Nephron (organoid): Measurements from ENCODE around the gene IRAG1.
A peak's percentile ranks its signal among the peaks of the same experiment; 100 is the strongest.

Experiments used
- H3K27ac Mint-ChIP-seq, 3 experiments: 2 replicates each; pipeline ENCODE4 v1.8.0; 2020; ENCODE audit warnings: mixed read lengths in 3 of 3, mild to moderate bottlenecking in 2 of 3, moderate library complexity in 1 of 3
- H3K27me3 Mint-ChIP-seq: 2 replicates; pipeline ENCODE4 v1.8.0; 2021; ENCODE audit warnings: low read depth, mild to moderate bottlenecking, moderate library complexity, mixed read lengths
- H3K36me3 Mint-ChIP-seq: 2 replicates; pipeline ENCODE4 v1.8.0; 2020; ENCODE audit warnings: low read depth, mixed read lengths
- H3K4me1 Mint-ChIP-seq: 2 replicates; pipeline ENCODE4 v1.8.0; 2020; ENCODE audit warnings: mixed read lengths
- H3K4me3 Mint-ChIP-seq, 3 experiments: 2 replicates each; pipeline ENCODE4 v1.8.0; 2020; ENCODE audit warnings: mild to moderate bottlenecking in 3 of 3, mixed read lengths in 3 of 3, moderate library complexity in 2 of 3
- H3K9me3 Mint-ChIP-seq: 2 replicates; pipeline ENCODE4 v1.8.0; 2020; ENCODE audit warnings: mixed read lengths
- CTCF ChIP-seq, 3 experiments: fragments of 200-600 bp; sonication (generic); IDR thresholded peaks; one replicate each; pipeline ENCODE4 v1.5.0; 2021; ENCODE audit warnings: antibody characterized with exemption in 3 of 3; ENCODE audit not compliant: unreplicated experiment in 3 of 3

The IRAG1 gene, protein sequence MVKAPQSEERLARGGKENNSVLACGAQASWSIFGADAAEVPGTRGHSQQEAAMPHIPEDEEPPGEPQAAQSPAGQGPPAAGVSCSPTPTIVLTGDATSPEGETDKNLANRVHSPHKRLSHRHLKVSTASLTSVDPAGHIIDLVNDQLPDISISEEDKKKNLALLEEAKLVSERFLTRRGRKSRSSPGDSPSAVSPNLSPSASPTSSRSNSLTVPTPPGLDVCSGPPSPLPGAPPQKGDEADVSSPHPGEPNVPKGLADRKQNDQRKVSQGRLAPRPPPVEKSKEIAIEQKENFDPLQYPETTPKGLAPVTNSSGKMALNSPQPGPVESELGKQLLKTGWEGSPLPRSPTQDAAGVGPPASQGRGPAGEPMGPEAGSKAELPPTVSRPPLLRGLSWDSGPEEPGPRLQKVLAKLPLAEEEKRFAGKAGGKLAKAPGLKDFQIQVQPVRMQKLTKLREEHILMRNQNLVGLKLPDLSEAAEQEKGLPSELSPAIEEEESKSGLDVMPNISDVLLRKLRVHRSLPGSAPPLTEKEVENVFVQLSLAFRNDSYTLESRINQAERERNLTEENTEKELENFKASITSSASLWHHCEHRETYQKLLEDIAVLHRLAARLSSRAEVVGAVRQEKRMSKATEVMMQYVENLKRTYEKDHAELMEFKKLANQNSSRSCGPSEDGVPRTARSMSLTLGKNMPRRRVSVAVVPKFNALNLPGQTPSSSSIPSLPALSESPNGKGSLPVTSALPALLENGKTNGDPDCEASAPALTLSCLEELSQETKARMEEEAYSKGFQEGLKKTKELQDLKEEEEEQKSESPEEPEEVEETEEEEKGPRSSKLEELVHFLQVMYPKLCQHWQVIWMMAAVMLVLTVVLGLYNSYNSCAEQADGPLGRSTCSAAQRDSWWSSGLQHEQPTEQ

DNA sequence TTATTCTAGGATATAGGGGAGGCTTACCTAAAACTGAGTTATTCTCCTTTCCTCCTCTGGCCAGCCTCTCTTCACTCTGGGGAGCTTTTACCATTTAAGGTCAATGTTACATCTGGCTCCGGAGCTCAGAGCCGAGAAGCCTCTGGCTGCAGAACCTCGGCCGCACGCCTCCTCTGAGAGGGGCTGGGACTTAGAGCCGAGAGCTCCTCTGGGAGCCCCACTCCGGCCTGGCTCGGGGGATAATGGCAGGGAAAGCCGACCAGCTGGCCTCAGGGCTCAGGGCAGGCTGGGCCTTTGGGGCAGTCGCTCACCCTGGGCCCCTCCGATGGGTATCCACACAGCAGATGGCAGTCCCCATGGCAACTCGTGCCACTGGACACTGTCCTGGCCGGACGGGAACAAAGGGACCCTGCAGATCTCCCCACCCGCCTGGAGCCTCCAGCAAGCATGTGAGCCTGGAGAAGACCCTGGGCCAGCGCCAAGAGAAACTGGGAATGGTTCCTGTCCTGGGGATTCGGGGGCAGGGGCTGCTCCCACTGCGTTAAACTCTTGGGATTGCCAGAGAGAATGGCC lies at the start of gene IRAG1:
Gene IRAG1 (minus strand): TSS at position 247 of the 573 bp plus-strand sequence. CDS start 153 bp downstream, at position 94.
- Mint-ChIP-seq H3K27me3 (peaks cover 9% of the 10 kb centered on the region), H3K9me3 (peaks cover 2% of the 10 kb centered on the region), H3K4me1 (peaks cover 41% of the 10 kb centered on the region), H3K36me3 (peaks cover 8% of the 10 kb centered on the region), H3K27ac (peak within 1 kb of the TSS; percentile 59 to 97 (median 95)), H3K4me3 (peak within 1 kb of the TSS; percentile 85 to 88 (median 86))
- TF ChIP-seq CTCF (IDR thresholded peaks at IDR 0.05; ENCODE audit: unreplicated experiment in 3 of 3), result no peak

GRCh38 chr11:10742460-10743208 lies 49.1 kb upstream of the IRAG1 start:
- peaks cover 4% of the 10 kb centered on the region for H3K4me1 Mint-ChIP-seq
- H3K36me3 Mint-ChIP-seq, result no peaks in the 10 kb centered on the region
- no peak for TF ChIP-seq CTCF (IDR thresholded peaks at IDR 0.05; ENCODE audit: unreplicated experiment in 3 of 3)
- H3K27ac Mint-ChIP-seq, result peak overlapping the region in 2 of 3 experiments; percentile 38 to 51
- no peak overlapping the region for H3K4me3 Mint-ChIP-seq
- no peaks in the 10 kb centered on the region for H3K9me3 Mint-ChIP-seq
- no peaks in the 10 kb centered on the region for H3K27me3 Mint-ChIP-seq

- TF ChIP-seq CTCF (IDR thresholded peaks at IDR 0.05; ENCODE audit: unreplicated experiment in 3 of 3), result peak; percentile 99
- H3K36me3 Mint-ChIP-seq, result no peaks in the 10 kb centered on the region
- H3K27ac Mint-ChIP-seq, result peak overlapping the region; percentile 52 to 93 (median 71)
- peak overlapping the region; percentile 67 to 83 (median 71) for H3K4me3 Mint-ChIP-seq
- H3K4me1 Mint-ChIP-seq, result peaks cover 12% of the 10 kb centered on the region
- no peaks in the 10 kb centered on the region for H3K9me3 Mint-ChIP-seq
- H3K27me3 Mint-ChIP-seq, result peaks cover 21% of the 10 kb centered on the region
Measured at GRCh38 chr11:10735481-10736475, 42.2 kb upstream of the IRAG1 start.

DNA sequence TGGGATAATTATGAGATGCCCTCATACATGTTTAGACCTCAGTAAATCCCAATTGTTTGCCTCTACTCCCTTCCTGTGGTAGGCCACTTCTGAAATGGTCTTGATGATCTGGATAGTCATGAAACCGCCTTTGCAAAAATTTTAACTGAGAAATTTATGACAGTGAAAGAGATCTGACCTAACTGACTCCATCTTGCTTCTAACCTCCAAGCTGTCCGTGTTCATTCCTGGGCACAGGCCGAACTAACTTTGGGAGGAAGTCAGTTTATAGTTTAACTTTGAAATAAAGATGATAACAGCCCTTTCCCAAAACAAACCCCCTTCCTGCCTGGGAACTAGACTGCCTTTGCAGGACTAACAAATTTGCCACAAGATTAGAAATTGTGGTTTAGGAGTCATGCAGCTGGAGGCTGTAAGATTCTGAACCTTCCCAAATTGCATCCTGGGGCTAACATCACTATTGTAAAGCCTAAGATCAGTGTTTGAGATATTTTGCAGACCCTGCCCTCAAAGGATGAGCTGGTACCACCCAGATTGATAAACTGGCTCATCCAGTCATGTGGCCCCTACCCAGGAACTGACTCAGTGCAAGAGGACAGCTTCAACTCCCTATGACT lies 37.6 kb upstream of the IRAG1 start:
- Mint-ChIP-seq H3K27me3 (peaks cover 17% of the 10 kb centered on the region), H3K36me3 (no peaks in the 10 kb centered on the region), H3K4me1 (peaks cover 38% of the 10 kb centered on the region), H3K27ac (peak overlapping the region in 2 of 3 experiments; percentile 41 to 43), H3K9me3 (no peaks in the 10 kb centered on the region), H3K4me3 (peak overlapping the region in 1 of 3 experiments; percentile 28)
- no peak for TF ChIP-seq CTCF (IDR thresholded peaks at IDR 0.05; ENCODE audit: unreplicated experiment in 3 of 3)
